Choroid plexus epithelial cell (primary cell): ENCODE data around the gene B3GALT6.

Experiments used
- DNase-seq: peaks from one replicate; pipeline ENCODE4 v3.0.0-alpha.2; 2010; ENCODE audit warnings: low read depth
- H3K4me3 ChIP-seq: 2 replicates; pipeline ENCODE4 v1.5.1; 2011; ENCODE audit warnings: low read depth, mild to moderate bottlenecking, control low read depth, low read length, moderate library complexity
- TF ChIP-seq, protein P1 (sequence below): conservative IDR thresholded peaks from 2 replicates; pipeline ENCODE4 v1.5.1; 2011; ENCODE audit warnings: low read depth, mild to moderate bottlenecking, control low read depth, inconsistent platforms, low read length, moderate library complexity

The B3GALT6 gene

DNA sequence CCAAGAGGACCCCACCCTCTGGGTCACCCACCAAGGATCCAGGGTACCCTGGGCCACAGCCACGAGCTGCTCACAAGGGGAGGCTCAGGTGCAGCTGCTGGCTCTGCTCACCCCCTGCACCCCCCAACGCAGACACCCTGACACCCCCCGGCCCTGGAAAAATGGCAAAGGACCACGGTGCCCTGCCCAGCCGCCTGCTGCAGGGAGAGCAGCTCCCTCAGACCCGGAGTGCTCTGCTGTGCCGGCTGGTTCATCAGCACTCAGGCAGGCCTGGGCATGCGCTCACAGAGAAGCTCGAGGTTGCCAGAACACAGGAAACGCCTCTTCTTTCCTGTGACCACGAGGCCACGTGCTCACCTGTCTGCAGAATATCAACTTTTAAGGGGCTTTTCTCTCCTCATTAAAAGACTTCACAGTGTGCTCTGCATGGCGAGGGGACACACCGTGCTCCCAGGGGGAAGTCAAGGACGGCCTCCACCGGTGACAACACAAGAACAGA is 18.8 kb downstream of the B3GALT6 start:
- H3K4me3 ChIP-seq = no peak overlapping the region
- peak; percentile 16 for DNase-seq
- TF ChIP-seq, protein P1, sequence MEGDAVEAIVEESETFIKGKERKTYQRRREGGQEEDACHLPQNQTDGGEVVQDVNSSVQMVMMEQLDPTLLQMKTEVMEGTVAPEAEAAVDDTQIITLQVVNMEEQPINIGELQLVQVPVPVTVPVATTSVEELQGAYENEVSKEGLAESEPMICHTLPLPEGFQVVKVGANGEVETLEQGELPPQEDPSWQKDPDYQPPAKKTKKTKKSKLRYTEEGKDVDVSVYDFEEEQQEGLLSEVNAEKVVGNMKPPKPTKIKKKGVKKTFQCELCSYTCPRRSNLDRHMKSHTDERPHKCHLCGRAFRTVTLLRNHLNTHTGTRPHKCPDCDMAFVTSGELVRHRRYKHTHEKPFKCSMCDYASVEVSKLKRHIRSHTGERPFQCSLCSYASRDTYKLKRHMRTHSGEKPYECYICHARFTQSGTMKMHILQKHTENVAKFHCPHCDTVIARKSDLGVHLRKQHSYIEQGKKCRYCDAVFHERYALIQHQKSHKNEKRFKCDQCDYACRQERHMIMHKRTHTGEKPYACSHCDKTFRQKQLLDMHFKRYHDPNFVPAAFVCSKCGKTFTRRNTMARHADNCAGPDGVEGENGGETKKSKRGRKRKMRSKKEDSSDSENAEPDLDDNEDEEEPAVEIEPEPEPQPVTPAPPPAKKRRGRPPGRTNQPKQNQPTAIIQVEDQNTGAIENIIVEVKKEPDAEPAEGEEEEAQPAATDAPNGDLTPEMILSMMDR = no peak

DNA sequence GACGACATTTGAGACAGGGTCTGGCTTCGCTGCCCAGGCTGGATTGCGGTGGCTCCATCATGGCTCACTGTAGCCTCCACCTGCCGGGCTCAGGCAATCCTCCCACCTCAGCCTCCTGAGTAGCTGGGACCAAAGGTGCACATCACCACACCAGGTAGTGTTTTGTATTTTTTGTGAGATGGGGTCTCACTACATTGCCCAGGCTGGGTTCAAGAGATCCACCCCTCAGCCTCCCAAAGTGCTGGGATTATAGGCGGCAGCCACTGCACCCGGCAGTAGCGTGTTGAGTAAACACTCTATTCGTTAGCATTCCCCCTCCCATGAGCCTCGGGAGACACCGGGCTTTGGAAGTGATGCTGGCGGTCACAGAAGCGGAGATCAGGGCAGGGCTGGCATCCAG is 21.3 kb downstream of the B3GALT6 start:
- H3K4me3 ChIP-seq = no peak overlapping the region
- no peak for DNase-seq
- TF ChIP-seq, protein P1 = no peak

DNA sequence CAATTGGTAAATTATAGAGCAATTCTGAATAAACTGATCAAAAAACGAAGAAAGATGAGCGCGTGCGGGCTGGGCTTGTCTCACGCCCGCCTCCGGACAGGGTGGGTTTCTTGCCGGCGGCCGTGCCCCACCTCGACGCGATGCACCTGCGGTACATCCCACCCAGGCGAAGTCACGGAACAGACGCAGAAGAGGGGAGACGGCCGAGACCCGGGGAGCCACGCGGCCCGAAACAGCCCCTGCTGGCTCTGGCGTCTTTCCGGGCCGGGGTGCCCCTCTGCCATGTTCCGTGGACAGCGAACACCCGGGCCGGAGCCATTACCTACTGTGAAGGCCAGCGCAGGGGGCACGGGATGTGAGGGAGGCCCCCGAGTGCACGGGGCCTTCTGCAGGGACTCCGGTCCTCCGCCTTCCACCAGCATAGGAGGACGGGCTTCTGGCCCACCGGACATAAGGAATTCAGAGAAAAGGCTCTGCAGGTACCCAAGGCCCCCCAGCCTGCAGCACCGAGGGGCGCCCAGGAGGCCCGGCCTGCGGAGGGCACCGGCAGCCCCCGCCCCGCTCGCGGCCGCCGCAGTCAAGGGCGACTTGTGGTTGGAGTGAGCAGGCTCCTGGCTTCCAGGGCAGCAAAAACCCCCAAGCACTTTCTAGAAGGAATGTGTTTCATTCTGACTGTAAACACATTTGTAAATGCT is 22.1 kb downstream of the B3GALT6 start:
- TF ChIP-seq, protein P1 = no peak
- no peak overlapping the region for H3K4me3 ChIP-seq
- no peak for DNase-seq

DNA sequence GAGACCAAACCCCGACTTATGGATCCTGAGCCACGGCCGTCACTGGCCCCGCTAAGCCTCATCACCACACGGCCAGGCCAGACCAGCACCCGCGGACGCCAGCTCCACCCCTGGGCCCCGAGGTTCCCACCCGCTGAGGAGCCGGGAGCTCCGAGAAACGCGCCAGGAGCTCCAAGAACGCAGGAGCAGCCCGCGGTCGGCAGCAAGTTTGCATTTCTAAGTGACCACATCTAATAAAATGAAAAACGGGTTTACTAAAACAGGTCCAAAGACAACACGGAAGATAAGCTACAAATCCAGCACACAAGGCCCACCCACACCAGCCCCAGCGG is 22.6 kb downstream of the B3GALT6 start:
- no peak overlapping the region for H3K4me3 ChIP-seq
- TF ChIP-seq, protein P1 = no peak
- DNase-seq = no peak

DNA sequence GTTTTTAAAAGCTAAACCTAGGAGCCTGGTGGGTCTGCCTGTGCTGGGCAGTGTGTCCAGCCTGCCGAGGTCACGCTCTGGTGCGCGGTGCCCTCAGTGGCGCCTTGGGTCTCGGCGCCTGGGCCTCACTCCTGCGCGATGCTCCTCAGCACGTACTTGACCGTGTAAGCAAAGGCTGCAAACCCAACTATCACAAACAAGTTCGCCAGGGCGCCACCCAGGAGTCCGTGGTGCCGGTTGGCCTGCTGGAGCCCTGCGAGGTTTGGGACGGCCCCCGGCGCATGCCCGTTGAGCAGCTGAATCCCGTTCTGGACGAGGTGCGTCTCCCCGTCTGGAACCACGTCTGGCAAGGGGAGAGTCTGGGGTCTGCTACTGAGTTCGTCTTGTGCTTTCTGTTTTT is 23.0 kb downstream of the B3GALT6 start:
- no peak for DNase-seq
- TF ChIP-seq, protein P1 = no peak
- H3K4me3 ChIP-seq = no peak overlapping the region

DNA sequence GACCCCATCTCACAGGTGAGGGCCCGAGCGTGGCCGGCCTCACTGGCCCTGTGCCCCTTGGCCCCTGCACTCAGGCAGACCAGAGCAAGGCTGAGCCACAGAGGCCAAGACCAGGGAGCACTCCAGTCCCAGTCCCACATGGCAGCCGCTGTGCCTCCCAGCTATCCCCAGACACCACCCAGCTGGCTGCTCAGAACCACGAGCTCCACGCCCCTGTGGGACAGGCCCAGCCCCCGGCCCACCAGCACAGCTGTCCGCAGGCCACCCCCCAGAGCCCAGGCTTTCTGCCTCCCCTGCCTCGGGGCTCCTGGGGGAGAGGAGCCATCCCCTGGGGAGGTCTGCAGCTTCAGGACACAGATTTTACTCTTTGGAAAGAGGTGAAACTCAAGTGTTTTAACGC is 23.6 kb downstream of the B3GALT6 start:
- DNase-seq = no peak
- H3K4me3 ChIP-seq = no peak overlapping the region
- TF ChIP-seq, protein P1 = no peak

DNA sequence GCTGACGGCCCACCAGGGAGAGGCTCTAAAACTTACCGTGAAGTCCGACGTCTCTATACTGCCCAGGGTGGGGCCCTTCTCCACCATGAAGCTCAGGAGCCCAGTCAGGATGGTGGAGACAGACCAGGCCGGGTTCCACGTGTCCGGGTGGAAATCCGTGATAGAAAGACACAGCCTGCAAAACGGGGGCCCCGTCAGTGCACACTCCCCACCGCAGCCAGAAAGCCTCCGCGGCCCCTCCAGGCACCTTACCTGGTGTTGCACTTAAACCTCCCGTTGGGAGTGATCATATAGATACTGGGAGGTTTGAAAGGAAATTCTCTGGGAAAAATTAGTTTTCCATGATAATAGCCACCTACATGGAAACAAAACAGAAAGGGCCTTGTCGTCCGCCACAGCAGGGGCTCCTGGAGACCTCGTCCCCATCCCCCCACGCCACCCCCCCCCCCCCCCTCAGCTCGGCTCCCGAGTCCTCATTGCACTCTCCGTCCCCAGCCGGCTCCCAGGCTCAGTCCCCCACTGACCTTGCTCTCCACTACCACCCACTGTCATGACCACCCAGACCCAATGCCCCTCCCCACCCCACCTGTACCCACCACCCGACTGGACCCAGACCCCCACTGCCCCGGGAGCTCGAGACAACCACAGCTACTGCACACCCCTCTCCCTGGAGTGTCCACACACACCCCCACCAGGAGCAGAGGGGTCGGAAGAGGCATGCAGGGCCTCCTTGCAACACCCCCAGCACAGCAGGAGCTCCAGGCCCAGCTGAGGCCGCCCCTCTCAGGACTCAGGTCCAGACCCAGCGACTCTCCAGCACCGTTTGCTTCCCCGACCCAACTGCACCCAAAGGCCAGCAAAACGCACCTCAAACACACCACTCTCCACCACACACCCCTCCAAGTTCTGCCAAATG is 25.2 kb downstream of the B3GALT6 start:
- no peak overlapping the region for H3K4me3 ChIP-seq
- TF ChIP-seq, protein P1 = no peak
- peak; percentile 18 for DNase-seq
